PFSK-1 (cell line): ENCODE data around the gene MLST8.

Experiments
- FOXP2 ChIP-seq: optimal IDR thresholded peaks from 2 replicates; pipeline ENCODE3; 2011; ENCODE audit warnings: borderline replicate concordance, control low read depth, inconsistent platforms; ENCODE audit not compliant: insufficient read depth; ENCODE audit errors: extremely low read length, extremely low read depth
- POLR2AphosphoS5 ChIP-seq: IDR thresholded peaks from 2 replicates; pipeline ENCODE4 v1.6.1; 2012; ENCODE audit warnings: low read depth, mild to moderate bottlenecking, control low read depth, low read length, moderate library complexity
- SIN3A ChIP-seq: IDR thresholded peaks from 2 replicates; pipeline ENCODE4 v1.6.1; 2012; ENCODE audit warnings: mild to moderate bottlenecking, low read length, moderate library complexity, borderline replicate concordance; ENCODE audit not compliant: insufficient read depth
- TAF1 ChIP-seq: IDR thresholded peaks from 2 replicates; pipeline ENCODE4 v1.6.1; 2012; ENCODE audit warnings: low read length, control low read depth, borderline replicate concordance; ENCODE audit not compliant: insufficient read depth
- TF ChIP-seq, protein P1 (sequence below), 2 experiments: IDR thresholded peaks; 2 replicates each; pipeline versions ENCODE4 v1.6.1 to v1.8.0; 2011 to 2012; ENCODE audit warnings: low read depth in 2 of 2, low read length in 2 of 2, control low read depth in 1 of 2, inconsistent platforms in 1 of 2, mild to moderate bottlenecking in 1 of 2, moderate library complexity in 1 of 2; ENCODE audit not compliant: insufficient read depth in 1 of 2

GRCh38 chr16:2186064-2186463 lies 19.2 kb upstream of the MLST8 start:
- TF ChIP-seq TAF1 (no peak), SIN3A (no peak), POLR2AphosphoS5 (no peak), FOXP2 (no peak)
- TF ChIP-seq, protein P1, sequence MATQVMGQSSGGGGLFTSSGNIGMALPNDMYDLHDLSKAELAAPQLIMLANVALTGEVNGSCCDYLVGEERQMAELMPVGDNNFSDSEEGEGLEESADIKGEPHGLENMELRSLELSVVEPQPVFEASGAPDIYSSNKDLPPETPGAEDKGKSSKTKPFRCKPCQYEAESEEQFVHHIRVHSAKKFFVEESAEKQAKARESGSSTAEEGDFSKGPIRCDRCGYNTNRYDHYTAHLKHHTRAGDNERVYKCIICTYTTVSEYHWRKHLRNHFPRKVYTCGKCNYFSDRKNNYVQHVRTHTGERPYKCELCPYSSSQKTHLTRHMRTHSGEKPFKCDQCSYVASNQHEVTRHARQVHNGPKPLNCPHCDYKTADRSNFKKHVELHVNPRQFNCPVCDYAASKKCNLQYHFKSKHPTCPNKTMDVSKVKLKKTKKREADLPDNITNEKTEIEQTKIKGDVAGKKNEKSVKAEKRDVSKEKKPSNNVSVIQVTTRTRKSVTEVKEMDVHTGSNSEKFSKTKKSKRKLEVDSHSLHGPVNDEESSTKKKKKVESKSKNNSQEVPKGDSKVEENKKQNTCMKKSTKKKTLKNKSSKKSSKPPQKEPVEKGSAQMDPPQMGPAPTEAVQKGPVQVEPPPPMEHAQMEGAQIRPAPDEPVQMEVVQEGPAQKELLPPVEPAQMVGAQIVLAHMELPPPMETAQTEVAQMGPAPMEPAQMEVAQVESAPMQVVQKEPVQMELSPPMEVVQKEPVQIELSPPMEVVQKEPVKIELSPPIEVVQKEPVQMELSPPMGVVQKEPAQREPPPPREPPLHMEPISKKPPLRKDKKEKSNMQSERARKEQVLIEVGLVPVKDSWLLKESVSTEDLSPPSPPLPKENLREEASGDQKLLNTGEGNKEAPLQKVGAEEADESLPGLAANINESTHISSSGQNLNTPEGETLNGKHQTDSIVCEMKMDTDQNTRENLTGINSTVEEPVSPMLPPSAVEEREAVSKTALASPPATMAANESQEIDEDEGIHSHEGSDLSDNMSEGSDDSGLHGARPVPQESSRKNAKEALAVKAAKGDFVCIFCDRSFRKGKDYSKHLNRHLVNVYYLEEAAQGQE (IDR thresholded peaks at IDR 0.05; ENCODE audit: insufficient read depth in 1 of 2, low read depth in 2 of 2, low read length in 2 of 2) = no peak
